Measurements from ENCODE around the gene RUVBL2.

- TF ChIP-seq CTCF (IDR thresholded peaks at IDR 0.05 in 2 of 3, conservative IDR thresholded peaks at IDR 0.05 in 1 of 3; ENCODE audit: borderline replicate concordance in 1 of 3, insufficient read depth in 1 of 3, low read depth in 2 of 3, low read length in 2 of 3) = peak in 1 of 3 experiments; percentile 12; a peak in 1 of 6 replicates
- no peak for TF ChIP-seq TCF7L2 (IDR thresholded peaks at IDR 0.05; ENCODE audit: borderline replicate concordance, extremely low read depth, insufficient read depth, insufficient read length)
- TF ChIP-seq ATF3 (IDR thresholded peaks at IDR 0.05) = no peak
- TF ChIP-seq POLR2A (IDR thresholded peaks at IDR 0.05; ENCODE audit: borderline replicate concordance, extremely low read depth, insufficient read depth, insufficient read length) = peak; percentile 30
- no peak for TF ChIP-seq CEBPB (IDR thresholded peaks at IDR 0.05; ENCODE audit: low read depth)
- peak; percentile 83 for TF ChIP-seq EGR1 (IDR thresholded peaks at IDR 0.05; ENCODE audit: low read depth)
- no peak for TF ChIP-seq RAD21 (IDR thresholded peaks at IDR 0.05; ENCODE audit: low read depth)
- peak; percentile 77 for TF ChIP-seq POLR2AphosphoS5 (IDR thresholded peaks at IDR 0.05; ENCODE audit: low read depth, low read length)
- TF ChIP-seq YY1 (IDR thresholded peaks at IDR 0.05; ENCODE audit: extremely low read depth, insufficient replicate concordance, low read depth, low read length) = no peak
- TF ChIP-seq ZFX (IDR thresholded peaks at IDR 0.05) = peak; percentile 53
- no peak for TF ChIP-seq EZH2 (IDR thresholded peaks at IDR 0.05)
Measured at GRCh38 chr19:49056101-49056901, 62.6 kb downstream of the RUVBL2 start.
